GM12878 (cell line): ENCODE results near the gene PLA2G5. TPM values are rescaled to one million over a fixed set of nuclear protein-coding genes. Genes with fewer than 3 reads are reported as not detected.

Experiments
- ATF3 ChIP-seq: IDR thresholded peaks from 2 replicates; pipeline ENCODE4 v1.6.1; 2011; ENCODE audit warnings: low read depth, mild to moderate bottlenecking, low read length, moderate library complexity, borderline replicate concordance; ENCODE audit errors: extremely low read depth
- E2F8 ChIP-seq: fragments of 450-650 bp; IDR thresholded peaks from 2 replicates; pipeline ENCODE4 v1.6.1; 2018; ENCODE audit warnings: mild to moderate bottlenecking, low read depth, moderate library complexity; ENCODE audit not compliant: partially characterized antibody
- ESRRA ChIP-seq: IDR thresholded peaks from 2 replicates; pipeline ENCODE4 v1.6.1; 2012; ENCODE audit warnings: mild to moderate bottlenecking, low read length, improper control_type of control experiment
- ETV6 ChIP-seq, 2 experiments: fragments of 450-650 bp in 1 of 2; IDR thresholded peaks in 1 of 2; conservative IDR thresholded peaks in 1 of 2; 2 replicates each; pipeline ENCODE4 v1.6.1; 2014; ENCODE audit warnings: antibody characterized with exemption in 1 of 2, borderline replicate concordance in 1 of 2, low read depth in 1 of 2, mild to moderate bottlenecking in 1 of 2, moderate library complexity in 1 of 2
- GABPA ChIP-seq: IDR thresholded peaks from 2 replicates; pipeline ENCODE4 v1.6.1; 2014; ENCODE audit warnings: antibody characterized with exemption, low read depth, mild to moderate bottlenecking, inconsistent platforms
- IRF5 ChIP-seq: fragments of 450-650 bp; IDR thresholded peaks from 2 replicates; pipeline ENCODE4 v1.6.1; 2017; ENCODE audit warnings: borderline replicate concordance
- MEF2B ChIP-seq: fragments of 450-650 bp; IDR thresholded peaks from 2 replicates; pipeline ENCODE4 v1.6.1; 2018; ENCODE audit warnings: mild to moderate bottlenecking, moderate library complexity; ENCODE audit not compliant: partially characterized antibody, poor library complexity, severe bottlenecking
- MXI1 ChIP-seq: fragments of 150-350 bp; IDR thresholded peaks from 2 replicates; pipeline ENCODE4 v1.6.1; 2011; ENCODE audit warnings: low read depth, mild to moderate bottlenecking, inconsistent platforms, low read length, improper control_type of control experiment
- PKNOX1 ChIP-seq: fragments of 450-650 bp; IDR thresholded peaks from 2 replicates; pipeline ENCODE4 v1.6.1; 2016; ENCODE audit warnings: mild to moderate bottlenecking
- RB1 ChIP-seq: fragments of 450-650 bp; formaldehyde crosslinking; IDR thresholded peaks from 2 replicates; pipeline ENCODE4 v1.6.1; 2017; ENCODE audit warnings: mild to moderate bottlenecking, borderline replicate concordance
- SIN3A ChIP-seq: IDR thresholded peaks from 2 replicates; pipeline ENCODE4 v1.6.1; 2012; ENCODE audit warnings: low read depth, low read length, improper control_type of control experiment
- SPI1 ChIP-seq: IDR thresholded peaks from 2 replicates; pipeline ENCODE4 v1.6.1; 2011; ENCODE audit warnings: low read depth, mild to moderate bottlenecking, low read length, moderate library complexity, borderline replicate concordance; ENCODE audit not compliant: insufficient read depth
- USF1 ChIP-seq: IDR thresholded peaks from 2 replicates; pipeline ENCODE4 v1.6.1; 2011; ENCODE audit warnings: borderline replicate concordance, low read depth, mild to moderate bottlenecking, moderate library complexity, mixed read lengths, low read length; ENCODE audit not compliant: insufficient read depth; ENCODE audit errors: extremely low read length
- ZBED1 ChIP-seq: IDR thresholded peaks from 2 replicates; pipeline ENCODE4 v1.6.1; 2016; ENCODE audit warnings: borderline replicate concordance
- ZNF592 ChIP-seq: fragments of 450-650 bp; IDR thresholded peaks from 2 replicates; pipeline ENCODE4 v1.6.1; 2017; ENCODE audit warnings: mild to moderate bottlenecking, moderate library complexity
- polyA plus RNA-seq, 11 experiments: library from polyadenylated mRNA; depleted of rRNA in 4 of 11; unstranded in 6 of 11; stranded (reverse) in 5 of 11; fragments of >200 nt; fragmentation: Nextera tagmentation in 4 of 11; fragmentation: Illumina TruSeq in 1 of 11; extraction: Ambion mirVana in 4 of 11; extraction: Trizol in 1 of 11; gene quantifications; 1 replicate in 1 of 11; 2 replicates in 10 of 11; pipeline versions ENCODE4 v1.2.1 to v1.2.3, GENCODE V29; 2011 to 2016; ENCODE audit warnings: inconsistent platforms in 2 of 11, missing spikeins in 2 of 11, low read depth in 1 of 11
- total RNA-seq, 4 experiments: library from RNA; depleted of rRNA in 3 of 4; stranded (reverse); fragments of >200 nt in 3 of 4; fragmentation: Illumina TruSeq in 1 of 4; extraction: Trizol in 1 of 4; gene quantifications; 2 replicates each; pipeline versions ENCODE4 v1.2.1 to v1.2.3, GENCODE V29; 2013 to 2021

PLA2G5 gene
- total and polyA plus RNA-seq, 10 of the 15 experiments (the other 5 are each of a cell fraction or from before 2014, with no cell fraction given), result 0.10 to 0.19 (median 0.17) TPM; not detected in 7

- TF ChIP-seq IRF5, result no peak
- TF ChIP-seq E2F8, result no peak
- TF ChIP-seq GABPA, result no peak
- TF ChIP-seq SIN3A, result no peak
- no peak for TF ChIP-seq ATF3
- TF ChIP-seq ETV6 (conservative IDR thresholded peaks at IDR 0.05 in 1 of 2, IDR thresholded peaks at IDR 0.05 in 1 of 2; ENCODE audit: borderline replicate concordance in 1 of 2, low read depth in 1 of 2), result no peak
- TF ChIP-seq USF1, result no peak
- TF ChIP-seq SPI1, result peak; percentile 85; the same call in 1 of the 2 replicates
- no peak for TF ChIP-seq RB1
- TF ChIP-seq PKNOX1, result no peak
- TF ChIP-seq ZNF592, result no peak
- TF ChIP-seq ZBED1, result no peak
- peak; percentile 62 for TF ChIP-seq MEF2B
- no peak for TF ChIP-seq ESRRA
- TF ChIP-seq MXI1, result no peak
Measured at GRCh38 chr1:20080441-20081352, 10.7 kb downstream of the PLA2G5 start (continued).
